SHP77 (cell line): ENCODE measurements around the gene ANKRD60.

ENCODE experiments used
- DNase-seq, 2 experiments: peaks; one replicate each; lab custom pipeline; 2025; lab: John Stamatoyannopoulos, UW

Gene ANKRD60, protein sequence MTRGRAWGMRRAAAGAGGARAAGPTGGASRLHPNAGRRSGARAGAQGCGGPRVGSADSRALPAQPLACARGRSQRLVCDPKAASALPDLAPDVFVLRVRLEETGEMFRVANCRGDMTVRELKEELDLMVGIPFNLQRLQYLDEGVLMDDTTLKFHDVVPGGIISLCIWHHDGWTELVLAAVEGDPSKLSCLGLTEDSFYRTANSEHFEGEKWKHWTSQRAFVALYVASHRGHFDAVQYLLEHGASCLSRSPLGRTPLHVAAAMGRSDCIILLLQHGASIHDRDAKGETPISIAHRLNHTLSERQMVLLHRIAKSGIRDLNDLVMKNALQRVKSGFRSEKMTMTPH

DNA sequence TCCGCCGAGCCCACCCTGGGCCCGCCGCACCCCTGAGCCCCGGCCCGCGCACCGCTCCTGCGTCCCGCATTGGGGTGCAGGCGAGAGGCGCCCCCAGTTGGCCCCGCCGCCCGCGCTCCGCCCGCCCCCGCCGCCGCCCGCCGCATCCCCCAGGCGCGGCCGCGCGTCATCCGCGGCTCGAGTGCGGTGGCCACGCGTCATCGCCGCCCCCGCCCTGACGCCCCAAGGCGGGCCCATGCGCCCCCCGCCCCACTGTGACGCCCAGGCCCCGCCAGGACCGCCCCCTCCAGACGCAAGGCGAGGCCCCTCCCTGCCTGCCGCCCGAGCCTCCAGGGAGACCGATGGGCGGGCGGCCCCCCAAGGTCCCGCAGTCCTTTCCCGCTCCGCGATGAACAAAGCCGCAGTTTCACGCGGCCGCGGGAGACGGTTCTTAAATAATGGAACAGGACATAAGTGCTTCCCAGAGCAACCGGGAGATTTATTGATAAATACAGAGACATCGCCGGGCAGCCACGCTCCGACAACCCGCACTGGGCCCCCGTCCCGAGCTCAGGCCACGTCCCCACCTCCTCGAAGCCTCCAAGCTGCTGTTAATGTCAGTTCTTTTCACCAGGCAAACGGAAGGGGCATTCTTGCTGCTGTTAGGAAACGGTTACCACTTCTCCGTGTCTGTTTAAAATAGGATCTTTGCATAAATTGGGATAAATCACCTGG lies at the start of gene ANKRD60:
Gene ANKRD60 (minus strand): TSS at position 170 of the 714 bp plus-strand sequence. CDS start 0 bp downstream, at position 170.
- DNase-seq: no peak

DNA sequence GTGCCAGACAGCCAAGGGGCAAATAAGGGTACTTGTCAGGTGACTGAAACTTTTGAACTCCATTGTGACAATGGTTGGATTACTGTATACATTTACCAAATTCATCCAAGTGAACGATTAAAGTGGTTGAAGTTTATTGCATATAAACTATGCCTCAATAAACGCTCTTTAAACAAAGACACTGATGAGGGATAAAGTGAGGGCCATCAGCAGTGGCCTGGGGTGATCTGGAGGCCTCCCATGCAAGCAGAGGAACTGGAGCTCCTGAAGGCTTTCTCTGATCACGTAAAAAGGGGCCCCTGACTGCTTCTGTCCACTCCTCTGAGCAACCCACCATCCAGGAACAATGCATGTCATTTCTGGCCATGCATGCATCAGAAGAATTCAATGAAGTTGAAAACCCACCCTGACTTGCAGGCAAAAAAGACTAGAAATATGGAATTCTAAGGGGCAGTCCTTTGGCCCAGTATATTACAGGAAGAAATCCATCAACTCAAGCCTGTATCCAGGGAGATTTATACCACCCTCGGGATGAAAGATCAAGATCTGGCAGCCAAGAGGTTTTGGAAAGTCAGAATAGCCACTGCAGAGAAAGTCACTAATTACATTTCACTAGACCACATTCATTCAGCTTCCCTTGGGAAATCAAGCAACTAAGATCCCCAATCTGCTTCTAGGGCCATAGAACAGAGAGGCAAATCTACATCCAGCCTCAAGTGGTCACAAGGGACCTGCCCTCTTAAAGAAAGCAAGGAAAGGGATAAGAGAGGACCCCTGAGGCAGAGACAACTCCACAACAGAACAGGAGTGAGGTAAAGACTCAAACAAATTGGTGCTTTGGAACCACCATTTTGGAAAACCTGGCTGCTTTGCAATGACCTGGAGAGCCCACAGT lies 49.4 kb upstream of the ANKRD60 start:
- DNase-seq: no peak

DNA sequence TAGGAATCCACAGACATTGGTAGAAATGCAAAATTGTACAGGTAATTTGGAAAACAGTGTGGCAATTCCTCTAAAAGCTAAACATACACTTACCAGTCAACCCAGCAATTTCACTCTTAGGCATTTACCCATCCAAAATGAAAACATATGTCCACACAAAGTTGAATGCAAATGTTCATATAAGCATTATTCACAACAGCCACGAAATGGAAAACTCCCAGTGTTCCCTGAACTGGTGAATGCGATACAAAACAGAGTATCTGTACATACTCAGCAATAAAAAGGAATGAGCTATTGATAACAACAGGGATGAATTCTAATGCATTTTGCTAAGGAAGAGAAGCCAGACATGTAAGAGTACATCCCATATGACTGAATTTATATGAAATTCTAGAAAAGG lies 48.7 kb upstream of the ANKRD60 start:
- DNase-seq: no peak

DNA sequence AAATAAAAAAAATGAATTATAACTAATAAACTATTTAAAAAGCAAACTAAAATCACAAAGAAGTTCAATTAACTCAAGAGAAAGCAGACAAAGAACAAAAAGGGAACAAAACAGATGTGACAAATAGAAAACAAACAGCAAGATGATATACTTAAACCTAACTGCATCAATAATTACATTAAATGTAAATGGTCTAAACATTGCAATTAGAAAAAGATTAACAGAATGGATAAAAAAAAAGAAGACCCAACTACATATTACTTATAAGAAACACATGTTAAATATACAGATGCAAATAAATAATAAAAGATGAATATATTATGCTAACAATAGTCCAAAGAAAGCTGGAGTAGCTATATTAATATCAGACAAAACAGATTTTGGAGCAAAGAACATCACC lies 45.9 kb upstream of the ANKRD60 start:
- no peak for DNase-seq

- DNase-seq: no peak
Measured at GRCh38 chr20:58271606-58272351, 43.3 kb upstream of the ANKRD60 start.

- no peak for DNase-seq
Measured at GRCh38 chr20:58268936-58269619, 40.6 kb upstream of the ANKRD60 start.

DNA sequence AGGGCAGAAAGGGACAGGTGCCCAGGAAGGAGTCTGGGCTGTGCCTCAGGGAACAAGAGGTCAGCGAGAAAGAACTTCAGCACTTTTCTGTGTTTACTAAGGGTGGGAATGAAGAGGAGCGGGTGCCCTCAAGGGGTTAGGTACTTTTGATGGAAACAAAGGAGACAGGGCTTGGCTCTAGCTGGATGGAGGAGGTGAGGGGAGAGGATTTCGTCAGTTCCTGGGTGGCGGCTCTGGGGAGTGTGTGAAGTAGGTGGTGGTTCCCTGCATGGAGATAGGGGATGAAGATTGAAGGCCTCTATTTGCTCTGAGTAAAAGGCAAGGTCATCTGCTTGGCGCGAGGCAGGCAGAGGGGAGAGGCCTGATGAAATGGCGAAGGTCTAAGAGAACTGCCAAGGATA lies 40.0 kb upstream of the ANKRD60 start:
- DNase-seq: no peak

DNA sequence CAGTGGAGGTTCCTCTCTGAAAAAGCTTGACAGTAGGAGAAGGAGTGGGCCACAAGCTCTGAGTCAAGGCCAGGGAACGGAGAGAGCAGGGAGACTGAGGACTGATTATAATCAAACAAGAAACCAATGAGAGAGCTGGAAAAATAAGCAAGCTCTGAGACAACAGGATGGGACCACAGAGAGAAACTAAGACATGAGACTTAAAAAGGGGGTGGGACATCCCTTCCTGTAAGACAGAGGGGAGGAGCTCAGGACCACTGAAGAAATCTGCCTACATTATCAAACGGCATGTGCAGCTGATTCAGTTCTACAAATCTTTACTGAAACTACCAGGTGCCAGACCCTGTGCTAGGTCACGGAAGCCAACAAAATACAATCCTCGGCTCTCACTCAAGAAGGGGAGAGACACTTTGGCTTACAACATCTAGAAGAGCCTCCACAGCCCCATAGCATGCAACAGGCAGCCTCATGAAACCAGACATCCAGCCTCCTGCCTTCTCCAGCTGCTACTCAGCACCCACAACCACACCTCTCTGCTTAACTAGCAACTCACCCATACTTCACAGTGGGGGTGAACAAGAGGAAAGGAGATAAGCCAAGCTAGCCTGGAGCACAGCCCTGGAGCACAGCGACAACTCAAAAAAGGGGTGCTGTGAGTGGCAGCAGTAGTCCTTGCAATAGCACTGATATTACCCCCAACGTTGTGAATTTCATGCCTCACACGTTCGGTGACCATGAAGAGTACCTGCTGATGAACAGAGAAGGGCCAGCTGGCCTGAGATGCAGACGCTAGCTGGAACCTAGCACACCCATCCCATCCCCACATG lies 39.1 kb upstream of the ANKRD60 start:
- DNase-seq: no peak

- DNase-seq: no peak
Measured at GRCh38 chr20:58264271-58264670, 35.8 kb upstream of the ANKRD60 start.

DNA sequence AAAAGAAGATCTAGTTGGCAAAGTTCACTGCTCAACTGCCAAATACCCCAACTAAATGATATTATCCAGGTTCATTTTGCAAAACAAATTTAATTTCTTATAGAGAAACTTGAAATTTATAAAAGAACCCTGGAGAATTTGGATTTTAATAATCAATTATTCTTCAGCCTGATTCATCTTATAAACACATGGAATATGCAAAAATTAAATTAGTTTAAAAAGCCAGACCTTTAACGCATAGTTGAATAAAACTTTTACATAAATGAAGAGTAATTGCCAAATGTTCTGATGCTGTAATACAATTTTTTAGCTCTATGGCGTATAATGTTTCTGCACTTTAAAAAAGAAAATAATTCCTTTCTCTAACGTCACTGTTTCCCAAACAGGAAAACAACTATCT lies 33.2 kb upstream of the ANKRD60 start:
- DNase-seq: no peak

DNA sequence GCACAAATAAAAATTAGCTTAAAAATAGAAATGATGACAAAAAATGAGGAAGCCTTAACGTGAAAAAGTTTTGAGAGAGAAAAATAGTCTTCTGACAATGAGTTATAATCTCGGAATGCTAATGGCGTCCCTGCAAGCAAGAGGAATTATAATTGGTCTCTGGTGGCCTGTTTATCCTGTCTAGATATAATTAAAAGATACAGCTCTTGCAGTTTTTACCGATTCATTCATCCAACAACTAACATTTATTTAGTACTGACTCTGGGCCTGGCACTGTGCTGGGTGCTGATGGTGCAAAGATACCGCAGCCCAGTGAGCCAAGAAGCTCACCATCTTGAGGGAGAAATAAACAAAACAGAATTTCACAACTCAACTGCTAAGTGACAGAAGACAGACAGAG lies 31.6 kb upstream of the ANKRD60 start:
- no peak for DNase-seq

- no peak for DNase-seq
Measured at GRCh38 chr20:58256842-58257241, 28.4 kb upstream of the ANKRD60 start.

GRCh38 chr20:58256307-58256706 lies 27.9 kb upstream of the ANKRD60 start:
- no peak for DNase-seq

GRCh38 chr20:58254890-58255289 lies 26.4 kb upstream of the ANKRD60 start:
- DNase-seq: no peak

DNA sequence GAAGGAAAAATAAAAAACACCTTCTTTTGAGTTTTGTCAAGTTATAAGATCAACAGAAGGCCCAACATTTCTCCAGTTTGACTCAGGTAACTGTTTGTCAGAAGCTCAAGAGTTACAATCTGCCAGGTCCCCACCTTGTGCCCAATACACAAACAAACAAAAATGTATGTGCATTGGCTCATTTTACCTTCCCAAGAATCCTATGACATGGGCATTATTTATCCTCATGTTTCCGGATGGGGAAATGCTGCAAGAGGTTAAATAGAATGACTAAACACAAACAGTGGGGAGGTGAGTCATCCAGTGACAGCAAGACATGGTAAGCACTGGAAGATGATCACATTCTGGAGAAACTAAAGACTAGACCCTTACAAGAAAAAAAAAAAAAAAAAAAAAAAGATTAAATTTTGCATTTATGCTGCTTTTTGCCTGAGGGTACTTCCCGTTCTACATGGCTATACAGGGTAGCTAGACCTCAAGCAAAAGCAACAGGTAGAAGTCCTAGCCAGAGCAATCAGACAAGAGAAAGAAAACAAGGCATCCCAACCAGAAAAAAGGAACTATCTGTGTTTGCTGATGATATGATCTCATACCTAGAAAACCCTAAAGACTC lies 23.6 kb upstream of the ANKRD60 start:
- peak in 1 of 2 experiments; percentile 35 for DNase-seq

GRCh38 chr20:58251348-58251978 lies 23.0 kb upstream of the ANKRD60 start:
- DNase-seq: no peak

DNA sequence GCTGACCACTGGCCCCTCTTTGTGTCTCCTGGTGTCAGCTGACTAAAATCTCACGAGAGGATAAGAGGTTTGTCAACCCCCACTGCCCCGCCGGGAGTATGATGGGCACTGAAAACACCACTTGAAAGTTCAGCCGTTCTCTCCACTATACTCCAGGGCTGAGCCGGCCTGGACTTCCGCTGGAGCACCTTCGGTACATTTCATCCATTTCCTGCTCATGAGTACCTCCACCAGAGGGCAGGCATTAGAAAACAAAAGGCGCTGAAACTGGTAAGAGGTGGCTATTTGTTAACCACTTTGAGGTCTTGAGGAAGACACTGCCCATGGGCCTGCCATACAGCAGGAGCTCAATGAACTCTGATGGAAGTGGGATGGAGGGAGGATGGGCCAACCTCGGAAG lies 17.9 kb upstream of the ANKRD60 start:
- DNase-seq: peak; percentile 50 to 57

DNA sequence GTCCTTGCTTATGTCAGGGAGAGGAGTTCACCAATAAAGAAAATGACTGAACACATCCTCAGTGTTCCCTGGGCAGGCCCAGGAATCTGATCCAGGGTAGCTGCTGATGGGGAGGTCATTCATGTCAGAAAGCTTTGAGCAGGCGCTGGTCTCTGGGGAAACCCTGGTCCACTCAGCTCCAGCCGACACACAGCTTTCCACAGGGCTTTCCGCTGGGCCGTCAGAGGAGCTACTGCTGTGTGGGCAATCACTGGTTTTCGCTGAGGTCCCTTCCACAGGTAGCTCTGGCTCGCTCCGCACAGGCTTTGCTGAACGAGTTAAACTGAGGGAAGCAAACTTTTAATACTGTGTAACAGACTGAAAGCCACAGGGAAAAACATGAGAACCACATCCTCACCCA lies 17.5 kb upstream of the ANKRD60 start:
- no peak for DNase-seq

DNA sequence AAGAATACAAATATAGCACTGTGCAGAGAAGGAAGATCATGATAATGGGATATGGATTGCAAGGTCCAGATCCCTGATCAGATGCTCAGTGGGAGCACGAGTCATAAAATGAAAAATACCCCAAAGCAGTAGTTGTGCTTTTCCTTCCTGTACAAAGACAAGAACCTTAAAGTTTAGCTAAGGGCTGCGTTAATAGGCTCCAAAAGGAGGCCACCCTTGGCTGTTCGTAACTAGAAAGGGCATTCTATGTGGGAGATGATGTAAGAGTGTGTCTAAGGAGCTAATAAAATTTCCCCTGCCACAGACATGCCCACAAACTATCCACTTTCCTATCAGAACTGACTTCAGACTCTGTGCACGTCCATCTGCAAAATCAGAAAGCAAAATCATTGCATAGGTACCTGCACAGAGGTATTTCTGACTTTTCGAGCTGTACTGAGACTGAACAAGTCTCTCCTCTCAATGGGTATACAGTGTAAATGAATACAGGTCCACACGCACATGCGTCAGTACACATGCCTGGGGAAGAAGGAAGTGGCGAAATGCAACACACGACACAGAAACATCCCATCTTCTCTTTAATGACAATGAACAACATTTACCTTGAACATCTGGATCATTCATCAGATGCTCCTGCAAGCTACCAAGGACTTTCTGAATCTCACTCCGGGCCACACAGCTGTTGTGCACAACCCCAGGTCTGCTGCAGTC lies 16.9 kb upstream of the ANKRD60 start:
- DNase-seq: no peak
